ENCODE data around the gene TKFC. TPM values are rescaled to one million over a fixed set of nuclear protein-coding genes. Genes with fewer than 3 reads are reported as not detected.

The TKFC gene
- total RNA-seq, 1 donor from 2014 or later = 35.2 TPM

- no peak for DNase-seq (ENCODE audit: low read depth)
- H3K27me3 ChIP-seq (ENCODE audit: control insufficient read depth, insufficient read depth, low read length) = no peaks in the 10 kb centered on the region
- no peak overlapping the region for H3K4me3 ChIP-seq (ENCODE audit: low read depth, low read length)
- H3K36me3 ChIP-seq (ENCODE audit: control insufficient read depth, insufficient read depth, low read length) = peaks cover 6% of the 10 kb centered on the region
- no peak for TF ChIP-seq CTCF (IDR thresholded peaks at IDR 0.05; ENCODE audit: insufficient read depth, low read length, poor library complexity, severe bottlenecking)
These were observed 23.9 kb upstream of the TKFC start for GRCh38 chr11:61309141-61309540.

- Histone ChIP-seq H3K36me3 (ENCODE audit: control insufficient read depth, insufficient read depth, low read length) (peaks cover 6% of the 10 kb centered on the region), H3K4me3 (ENCODE audit: low read depth, low read length) (no peak overlapping the region), H3K27me3 (ENCODE audit: control insufficient read depth, insufficient read depth, low read length) (no peaks in the 10 kb centered on the region)
- DNase-seq (ENCODE audit: low read depth) = no peak
- TF ChIP-seq CTCF (IDR thresholded peaks at IDR 0.05; ENCODE audit: insufficient read depth, low read length, poor library complexity, severe bottlenecking) = no peak
These were observed 23.3 kb upstream of the TKFC start for GRCh38 chr11:61309739-61310138.

DNA sequence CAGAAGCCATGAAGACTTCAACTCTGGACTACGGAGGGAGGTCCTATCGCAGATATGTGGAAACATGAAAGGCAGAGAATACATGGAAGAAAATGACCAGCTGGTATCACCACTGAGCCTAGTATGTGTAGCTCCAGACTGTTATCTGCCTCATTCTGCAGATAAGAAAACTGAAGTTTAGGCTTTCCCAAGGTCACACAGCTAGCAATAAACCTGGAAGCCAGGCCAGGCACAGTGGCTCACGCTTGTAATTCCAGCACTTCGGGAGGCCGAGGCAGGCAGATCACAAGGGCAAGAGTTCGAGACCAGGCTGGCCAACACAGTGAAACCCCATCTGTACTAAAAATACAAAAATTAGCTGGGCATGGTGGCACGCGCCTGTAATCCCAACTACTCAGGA is 22.3 kb upstream of the TKFC start:
- Histone ChIP-seq H3K27me3 (ENCODE audit: control insufficient read depth, insufficient read depth, low read length) (no peaks in the 10 kb centered on the region), H3K4me3 (ENCODE audit: low read depth, low read length) (no peak overlapping the region), H3K36me3 (ENCODE audit: control insufficient read depth, insufficient read depth, low read length) (peaks cover 6% of the 10 kb centered on the region)
- TF ChIP-seq CTCF (IDR thresholded peaks at IDR 0.05; ENCODE audit: insufficient read depth, low read length, poor library complexity, severe bottlenecking) = no peak
- no peak for DNase-seq (ENCODE audit: low read depth)

DNA sequence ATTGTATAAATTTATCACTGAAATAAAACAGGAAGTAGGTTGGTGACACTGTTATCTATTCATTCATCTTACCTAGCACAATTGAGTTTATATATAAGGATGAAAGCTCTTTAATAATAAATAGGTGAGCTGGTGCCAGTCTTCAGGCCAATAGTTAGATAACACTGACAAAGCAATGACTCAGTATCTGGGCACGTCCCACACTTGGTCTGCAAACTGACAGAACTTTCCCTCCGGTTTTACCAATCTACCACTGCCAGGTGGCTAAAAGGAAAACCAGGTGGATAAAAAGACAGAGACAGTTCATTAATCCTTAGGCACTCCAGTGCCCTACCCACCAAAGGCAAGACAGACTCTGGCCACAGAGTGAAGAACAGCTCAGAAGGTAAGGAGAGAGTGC is 17.8 kb upstream of the TKFC start:
- H3K36me3 ChIP-seq (ENCODE audit: control insufficient read depth, insufficient read depth, low read length) = peaks cover 2% of the 10 kb centered on the region
- no peak for DNase-seq (ENCODE audit: low read depth)
- no peak for TF ChIP-seq CTCF (IDR thresholded peaks at IDR 0.05; ENCODE audit: insufficient read depth, low read length, poor library complexity, severe bottlenecking)
- no peak overlapping the region for H3K4me3 ChIP-seq (ENCODE audit: low read depth, low read length)
- H3K27me3 ChIP-seq (ENCODE audit: control insufficient read depth, insufficient read depth, low read length) = no peaks in the 10 kb centered on the region

- no peak overlapping the region for H3K4me3 ChIP-seq (ENCODE audit: low read depth, low read length)
- peaks cover 1% of the 10 kb centered on the region for H3K36me3 ChIP-seq (ENCODE audit: control insufficient read depth, insufficient read depth, low read length)
- no peaks in the 10 kb centered on the region for H3K27me3 ChIP-seq (ENCODE audit: control insufficient read depth, insufficient read depth, low read length)
- TF ChIP-seq CTCF (IDR thresholded peaks at IDR 0.05; ENCODE audit: insufficient read depth, low read length, poor library complexity, severe bottlenecking) = no peak
- no peak for DNase-seq (ENCODE audit: low read depth)
These were observed 7.2 kb upstream of the TKFC start for GRCh38 chr11:61325649-61326414.

DNA sequence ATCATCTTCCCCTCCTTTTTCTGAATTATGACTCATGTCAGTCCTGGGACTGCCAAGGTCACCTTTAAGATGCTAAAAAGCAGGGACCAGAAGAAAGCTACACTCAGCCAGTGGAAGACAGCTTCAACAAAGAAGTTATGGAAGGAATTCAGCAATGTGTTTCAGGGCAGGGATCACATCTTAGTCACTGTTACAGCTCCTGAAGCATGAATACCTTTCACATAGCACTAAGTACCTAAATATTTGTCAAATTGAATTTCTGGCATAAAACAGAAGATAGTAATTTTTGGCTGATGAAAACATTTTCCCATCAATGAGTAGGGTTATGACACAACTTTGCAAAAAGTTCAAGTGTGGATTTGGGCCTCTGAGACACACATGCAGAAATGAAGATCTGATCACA is 5.4 kb upstream of the TKFC start:
- DNase-seq (ENCODE audit: low read depth) = no peak
- H3K36me3 ChIP-seq (ENCODE audit: control insufficient read depth, insufficient read depth, low read length) = peaks cover 1% of the 10 kb centered on the region
- no peak for TF ChIP-seq CTCF (IDR thresholded peaks at IDR 0.05; ENCODE audit: insufficient read depth, low read length, poor library complexity, severe bottlenecking)
- H3K4me3 ChIP-seq (ENCODE audit: low read depth, low read length) = no peak overlapping the region
- H3K27me3 ChIP-seq (ENCODE audit: control insufficient read depth, insufficient read depth, low read length) = no peaks in the 10 kb centered on the region
